ENCODE data around the gene BCAS3.

DNA sequence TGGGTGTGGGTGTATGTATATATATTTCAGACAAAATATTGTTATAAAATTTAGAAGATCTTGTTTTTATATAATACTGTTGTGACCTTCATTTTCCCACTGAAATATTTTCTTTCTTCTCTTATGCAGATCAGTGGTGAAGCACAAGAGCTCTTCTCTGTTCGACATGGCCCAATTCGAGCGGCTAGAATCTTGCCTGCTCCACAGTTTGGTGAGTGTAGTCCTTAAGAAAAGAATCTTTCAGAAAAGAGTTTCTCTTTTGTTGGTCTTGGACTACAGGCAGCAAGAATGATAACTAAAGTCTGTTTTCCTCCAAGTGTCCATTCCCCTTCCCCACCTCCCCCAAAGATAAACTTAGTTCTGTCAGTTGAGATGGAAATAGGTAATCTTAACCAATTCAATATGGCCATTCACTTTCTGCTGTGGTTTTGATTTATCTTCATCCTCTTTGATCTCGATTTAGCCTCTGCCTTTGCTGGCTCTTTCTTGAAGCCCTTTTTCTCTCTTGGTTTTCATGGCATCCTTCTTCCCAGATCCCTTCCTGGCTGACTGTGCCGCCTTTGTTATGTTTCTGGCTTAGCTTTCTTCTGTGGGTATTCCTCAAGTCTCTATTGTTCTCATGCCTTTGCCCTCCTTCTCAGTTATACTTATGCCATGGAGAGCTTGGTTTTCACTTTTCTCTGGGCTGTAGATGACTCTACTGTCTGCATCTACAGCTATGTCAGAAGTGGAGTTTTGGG, 69.6 kb downstream of the BCAS3 start:
- TF ChIP-seq SP1 (IDR thresholded peaks at IDR 0.05) (no peak), ZNF384 (IDR thresholded peaks at IDR 0.05) (no peak), L3MBTL2 (conservative IDR thresholded peaks at IDR 0.05) (no peak), BHLHE40 (IDR thresholded peaks at IDR 0.05; ENCODE audit: borderline replicate concordance) (no peak), ELF4 (IDR thresholded peaks at IDR 0.05) (no peak), SUZ12 (IDR thresholded peaks at IDR 0.05) (no peak)
